K562 (cell line): ENCODE data around the gene HOMEZ.

Experiments used
- POLR2A ChIP-seq: fragments of 450-650 bp; conservative IDR thresholded peaks from 2 replicates; pipeline ENCODE4 v1.6.1; 2016
- POLR2AphosphoS5 ChIP-seq: IDR thresholded peaks from 2 replicates; pipeline ENCODE4 v1.6.1; 2011; ENCODE audit warnings: mild to moderate bottlenecking, low read depth, low read length, moderate library complexity; ENCODE audit not compliant: control insufficient read depth, insufficient read depth
- TF ChIP-seq, protein P1 (sequence below), 3 experiments: IDR thresholded peaks in 2 of 3; conservative IDR thresholded peaks in 1 of 3; 2 replicates each; pipeline ENCODE4 v1.5.1; 2011 to 2012; ENCODE audit warnings: low read length in 3 of 3, mild to moderate bottlenecking in 3 of 3, control low read depth in 2 of 3, improper control_type of control experiment in 1 of 3, inconsistent platforms in 1 of 3, low read depth in 1 of 3, mixed read lengths in 1 of 3, moderate library complexity in 1 of 3; ENCODE audit not compliant: insufficient read depth in 2 of 3

DNA sequence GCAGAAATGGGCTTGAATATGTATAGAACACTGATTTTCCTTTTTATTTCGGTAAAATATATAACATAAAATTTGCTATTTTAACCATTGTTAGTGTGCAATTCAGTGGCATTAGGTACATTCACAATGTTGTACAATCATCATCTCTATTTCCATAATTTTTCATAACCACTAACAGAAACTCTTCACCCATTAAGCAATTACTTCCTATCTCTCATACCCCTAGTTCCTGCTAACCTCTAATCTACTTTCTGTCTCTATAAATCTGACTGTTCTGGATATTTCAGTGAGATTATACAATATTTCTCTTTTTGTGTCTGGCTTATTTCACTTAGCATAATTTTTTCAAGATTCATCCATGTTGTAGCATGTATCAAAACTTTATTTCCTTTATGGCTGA is 57.1 kb downstream of the HOMEZ start:
- TF ChIP-seq POLR2AphosphoS5 (no peak), POLR2A (no peak)
- TF ChIP-seq, protein P1, sequence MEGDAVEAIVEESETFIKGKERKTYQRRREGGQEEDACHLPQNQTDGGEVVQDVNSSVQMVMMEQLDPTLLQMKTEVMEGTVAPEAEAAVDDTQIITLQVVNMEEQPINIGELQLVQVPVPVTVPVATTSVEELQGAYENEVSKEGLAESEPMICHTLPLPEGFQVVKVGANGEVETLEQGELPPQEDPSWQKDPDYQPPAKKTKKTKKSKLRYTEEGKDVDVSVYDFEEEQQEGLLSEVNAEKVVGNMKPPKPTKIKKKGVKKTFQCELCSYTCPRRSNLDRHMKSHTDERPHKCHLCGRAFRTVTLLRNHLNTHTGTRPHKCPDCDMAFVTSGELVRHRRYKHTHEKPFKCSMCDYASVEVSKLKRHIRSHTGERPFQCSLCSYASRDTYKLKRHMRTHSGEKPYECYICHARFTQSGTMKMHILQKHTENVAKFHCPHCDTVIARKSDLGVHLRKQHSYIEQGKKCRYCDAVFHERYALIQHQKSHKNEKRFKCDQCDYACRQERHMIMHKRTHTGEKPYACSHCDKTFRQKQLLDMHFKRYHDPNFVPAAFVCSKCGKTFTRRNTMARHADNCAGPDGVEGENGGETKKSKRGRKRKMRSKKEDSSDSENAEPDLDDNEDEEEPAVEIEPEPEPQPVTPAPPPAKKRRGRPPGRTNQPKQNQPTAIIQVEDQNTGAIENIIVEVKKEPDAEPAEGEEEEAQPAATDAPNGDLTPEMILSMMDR (IDR thresholded peaks at IDR 0.05 in 2 of 3, conservative IDR thresholded peaks at IDR 0.05 in 1 of 3; ENCODE audit: insufficient read depth in 2 of 3, low read depth in 1 of 3, low read length in 3 of 3) = no peak
